Neural cell (in vitro differentiated cells): ENCODE measurements around the gene MRPL1. TPM values are rescaled to one million over a fixed set of nuclear protein-coding genes. Genes with fewer than 3 reads are reported as not detected.

Experiments used
- H2AFZ ChIP-seq: fragments of 200-600, 300-800 bp; sonication (generic), shearing (Covaris generic); 2 replicates; pipeline ENCODE4 v1.6.0; 2014; ENCODE audit warnings: low read depth, mild to moderate bottlenecking, antibody characterized with exemption, low read length, moderate library complexity
- H3F3A ChIP-seq: fragments of 200-600 bp; shearing (Covaris generic); 2 replicates; pipeline ENCODE4 v1.6.1; 2016; ENCODE audit warnings: mild to moderate bottlenecking, moderate library complexity, mixed read lengths, antibody characterized with exemption, low read length; ENCODE audit not compliant: insufficient read depth, poor library complexity, severe bottlenecking
- H3K27ac ChIP-seq: fragments of 200-600, 300-800 bp; sonication (generic), shearing (Covaris generic); 2 replicates; pipeline ENCODE4 v1.5.1; 2014; ENCODE audit warnings: mild to moderate bottlenecking, low read length, moderate library complexity
- H3K27me3 ChIP-seq: fragments of 300-800, 200-600 bp; sonication (generic), shearing (Covaris generic); 2 replicates; pipeline ENCODE4 v1.6.0; 2014; ENCODE audit warnings: mild to moderate bottlenecking, low read depth, low read length, moderate library complexity; ENCODE audit not compliant: insufficient read depth
- H3K36me3 ChIP-seq: fragments of 300-800, 200-600 bp; sonication (generic), shearing (Covaris generic); 2 replicates; pipeline ENCODE4 v1.5.1; 2014; ENCODE audit warnings: mild to moderate bottlenecking, antibody characterized with exemption, low read length, moderate library complexity; ENCODE audit not compliant: insufficient read depth
- H3K4me2 ChIP-seq: fragments of 300-800, 200-600 bp; sonication (generic), shearing (Covaris generic); 2 replicates; pipeline ENCODE4 v1.6.0; 2014; ENCODE audit warnings: mild to moderate bottlenecking, low read length
- H3K4me3 ChIP-seq: fragments of 300-800, 200-600 bp; sonication (generic), shearing (Covaris generic); 2 replicates; pipeline ENCODE4 v1.5.1; 2014; ENCODE audit warnings: mild to moderate bottlenecking, low read length, moderate library complexity
- H3K79me2 ChIP-seq: fragments of 200-600 bp; shearing (Covaris generic); replicated peaks from 2 replicates; pipeline ENCODE4 v1.6.0; 2014; ENCODE audit warnings: mild to moderate bottlenecking, low read length, moderate library complexity; ENCODE audit not compliant: insufficient read depth
- H3K9ac ChIP-seq: fragments of 300-800, 200-600 bp; sonication (generic), shearing (Covaris generic); 2 replicates; pipeline ENCODE4 v1.6.1; 2016; ENCODE audit warnings: mild to moderate bottlenecking, low read length, mixed read lengths
- H3K9me2 ChIP-seq: fragments of 200-600 bp; shearing (Covaris generic); 2 replicates; pipeline ENCODE4 v1.6.1; 2016; ENCODE audit warnings: mild to moderate bottlenecking, low read length, mixed read lengths; ENCODE audit not compliant: insufficient read depth
- H3K9me3 ChIP-seq: fragments of 200-600, 300-800 bp; sonication (generic), shearing (Covaris generic); 2 replicates; pipeline ENCODE4 v1.6.1; 2016; ENCODE audit warnings: mild to moderate bottlenecking, mixed run types, low read length, moderate library complexity, mixed read lengths
- H4K20me1 ChIP-seq: fragments of 200-600 bp; shearing (Covaris generic); 2 replicates; pipeline ENCODE4 v1.6.1; 2016; ENCODE audit warnings: mild to moderate bottlenecking, mixed run types; ENCODE audit not compliant: insufficient read depth
- CTCF ChIP-seq: fragments of 450-650 bp; IDR thresholded peaks from 2 replicates; pipeline ENCODE4 v1.5.1; 2014; ENCODE audit warnings: antibody characterized with exemption, mild to moderate bottlenecking, moderate library complexity; ENCODE audit not compliant: poor library complexity, severe bottlenecking
- EP300 ChIP-seq: fragments of 450-650 bp; conservative IDR thresholded peaks from 2 replicates; pipeline ENCODE4 v1.6.1; 2014; ENCODE audit warnings: antibody characterized with exemption, mild to moderate bottlenecking, moderate library complexity; ENCODE audit not compliant: poor library complexity, severe bottlenecking
- EZH2 ChIP-seq: fragments of 200-600, 300-800 bp; shearing (Covaris generic), sonication (generic); IDR thresholded peaks from 2 replicates; pipeline ENCODE4 v1.6.1; 2014; ENCODE audit warnings: antibody characterized with exemption, low read length, borderline replicate concordance, mild to moderate bottlenecking; ENCODE audit not compliant: insufficient read depth, poor library complexity, severe bottlenecking
- MXI1 ChIP-seq: fragments of 450-650 bp; conservative IDR thresholded peaks from 2 replicates; pipeline ENCODE4 v1.6.1; 2014; ENCODE audit warnings: antibody characterized with exemption, mild to moderate bottlenecking; ENCODE audit not compliant: poor library complexity, severe bottlenecking
- POLR2AphosphoS5 ChIP-seq: IDR thresholded peaks from 2 replicates; pipeline ENCODE4 v1.6.1; 2012
- RAD21 ChIP-seq: fragments of 450-650 bp; conservative IDR thresholded peaks from 2 replicates; pipeline ENCODE4 v1.6.1; 2014; ENCODE audit warnings: antibody characterized with exemption, mild to moderate bottlenecking, moderate library complexity
- REST ChIP-seq: IDR thresholded peaks from 2 replicates; pipeline ENCODE4 v1.6.1; 2012; ENCODE audit warnings: borderline replicate concordance
- SMC3 ChIP-seq: fragments of 450-650 bp; conservative IDR thresholded peaks from 2 replicates; pipeline ENCODE4 v1.6.1; 2014; ENCODE audit warnings: antibody characterized with exemption, mild to moderate bottlenecking, moderate library complexity; ENCODE audit not compliant: poor library complexity
- TAF1 ChIP-seq: IDR thresholded peaks from 2 replicates; pipeline ENCODE4 v1.6.1; 2012; ENCODE audit warnings: low read depth
- polyA plus RNA-seq: library from polyadenylated mRNA; depleted of rRNA; stranded (reverse); fragments of >200 nt; gene quantifications from 2 replicates; pipeline ENCODE4 v1.2.3, GENCODE V29; 2014

MRPL1 gene
- polyA plus RNA-seq, 1 donor from 2014 or later = 41.9 TPM

- Histone ChIP-seq H3K27me3 (no peaks in the 10 kb centered on the region), H2AFZ (no peak overlapping the region), H3F3A (no peaks in the 10 kb centered on the region), H3K9me2 (no peaks in the 10 kb centered on the region), H3K4me2 (no peak overlapping the region), H3K27ac (no peak overlapping the region), H3K9me3 (no peaks in the 10 kb centered on the region), H3K79me2 (no peaks in the 10 kb centered on the region), H3K36me3 (no peaks in the 10 kb centered on the region), H3K9ac (no peak overlapping the region), H4K20me1 (no peaks in the 10 kb centered on the region), H3K4me3 (no peak overlapping the region)
- no peak for TF ChIP-seq CTCF
- no peak for TF ChIP-seq MXI1
- TF ChIP-seq SMC3 = no peak
- TF ChIP-seq EZH2 = no peak
- no peak for TF ChIP-seq RAD21
- TF ChIP-seq EP300 = no peak
- no peak for TF ChIP-seq POLR2AphosphoS5
- TF ChIP-seq REST = no peak
- TF ChIP-seq TAF1 = no peak
These were observed 55.0 kb downstream of the MRPL1 start for GRCh38 chr4:77917601-77918000.

GRCh38 chr4:77920371-77920770 lies 57.7 kb downstream of the MRPL1 start:
- Histone ChIP-seq H3K27me3 (no peaks in the 10 kb centered on the region), H3K27ac (no peak overlapping the region), H3K79me2 (no peaks in the 10 kb centered on the region), H4K20me1 (no peaks in the 10 kb centered on the region), H3K36me3 (no peaks in the 10 kb centered on the region), H3K4me2 (no peak overlapping the region), H3K4me3 (no peak overlapping the region), H3K9ac (no peak overlapping the region), H2AFZ (no peak overlapping the region), H3F3A (no peaks in the 10 kb centered on the region), H3K9me3 (no peaks in the 10 kb centered on the region), H3K9me2 (no peaks in the 10 kb centered on the region)
- no peak for TF ChIP-seq REST
